SU-DHL-6 (cell line): ENCODE results near the gene TTC3.

Source experiments
- H2AFZ ChIP-seq: fragments of 200-600 bp; sonication (generic); 2 replicates; pipeline ENCODE4 v1.6.1; 2014; ENCODE audit warnings: low read depth, mild to moderate bottlenecking, moderate library complexity, mixed read lengths, antibody characterized with exemption, low read length; ENCODE audit not compliant: severe bottlenecking
- H3F3A ChIP-seq: fragments of 200-600 bp; shearing (Covaris generic); 2 replicates; pipeline ENCODE4 v1.6.0; 2016; ENCODE audit warnings: antibody characterized with exemption, mild to moderate bottlenecking; ENCODE audit not compliant: insufficient read depth
- H3K27ac ChIP-seq: fragments of 200-600 bp; sonication (generic); 2 replicates; pipeline ENCODE4 v1.5.1; 2016; ENCODE audit warnings: low read depth, mild to moderate bottlenecking, low read length, moderate library complexity, mixed read lengths
- H3K27me3 ChIP-seq: fragments of 200-600 bp; sonication (generic), shearing (Covaris generic); 2 replicates; pipeline ENCODE4 v1.6.0; 2014; ENCODE audit warnings: mild to moderate bottlenecking, low read length
- H3K36me3 ChIP-seq: fragments of 200-600 bp; sonication (generic); 2 replicates; pipeline ENCODE4 v1.6.1; 2014; ENCODE audit warnings: mild to moderate bottlenecking, low read length, mixed read lengths
- H3K4me2 ChIP-seq: fragments of 300-600, 200-600 bp; shearing (Covaris generic), sonication (generic); 2 replicates; pipeline ENCODE4 v1.6.0; 2014; ENCODE audit warnings: low read length, low read depth, mild to moderate bottlenecking; ENCODE audit not compliant: poor library complexity, severe bottlenecking
- H3K4me3 ChIP-seq: fragments of 200-600 bp; sonication (generic); 2 replicates; pipeline ENCODE4 v1.5.1; 2014; ENCODE audit warnings: antibody characterized with exemption, low read length, mild to moderate bottlenecking, mixed read lengths; ENCODE audit not compliant: insufficient read depth, poor library complexity, severe bottlenecking
- H3K79me2 ChIP-seq: fragments of 200-600 bp; sonication (generic); 2 replicates; pipeline ENCODE4 v1.6.1; 2014; ENCODE audit warnings: mild to moderate bottlenecking, low read length, moderate library complexity; ENCODE audit not compliant: insufficient read depth
- H3K9ac ChIP-seq: fragments of 200-600 bp; sonication (generic); 2 replicates; pipeline ENCODE4 v1.7.0; 2014; ENCODE audit warnings: mild to moderate bottlenecking, low read length
- H3K9me2 ChIP-seq: fragments of 200-600 bp; sonication (generic); replicated peaks from 2 replicates; pipeline ENCODE4 v1.6.1; 2014; ENCODE audit warnings: low read length; ENCODE audit not compliant: insufficient read depth
- H3K9me3 ChIP-seq: fragments of 200-600 bp; sonication (generic); 2 replicates; pipeline ENCODE4 v1.6.1; 2014; ENCODE audit warnings: low read length, mixed read lengths; ENCODE audit not compliant: insufficient read depth
- H4K20me1 ChIP-seq: fragments of 200-600 bp; sonication (generic); 2 replicates; pipeline ENCODE4 v1.6.1; 2014; ENCODE audit warnings: low read depth, mild to moderate bottlenecking, antibody characterized with exemption, low read length, moderate library complexity, mixed read lengths
- CTCF ChIP-seq: fragments of 200-600 bp; sonication (generic); IDR thresholded peaks from one replicate; pipeline ENCODE4 v1.5.1; 2017; ENCODE audit warnings: antibody characterized with exemption, mild to moderate bottlenecking, low read length, moderate library complexity; ENCODE audit not compliant: insufficient read depth, poor library complexity, severe bottlenecking
- EZH2phosphoT487 ChIP-seq: fragments of 200-600 bp; sonication (generic), shearing (Covaris generic); conservative IDR thresholded peaks from 2 replicates; pipeline ENCODE4 v1.6.1; 2018; ENCODE audit warnings: mild to moderate bottlenecking, antibody characterized with exemption, low read length, moderate library complexity, mixed read lengths

The TTC3 gene

GRCh38 chr21:37057614-37058013 lies 15.4 kb upstream of the TTC3 start:
- no peak overlapping the region for H3K9ac ChIP-seq
- H3F3A ChIP-seq, result no peaks in the 10 kb centered on the region
- H3K4me3 ChIP-seq, result no peak overlapping the region
- H3K79me2 ChIP-seq, result no peaks in the 10 kb centered on the region
- no peaks in the 10 kb centered on the region for H4K20me1 ChIP-seq
- H3K9me2 ChIP-seq, result no peaks in the 10 kb centered on the region
- H2AFZ ChIP-seq, result no peak overlapping the region
- no peaks in the 10 kb centered on the region for H3K27me3 ChIP-seq
- H3K9me3 ChIP-seq, result no peaks in the 10 kb centered on the region
- H3K4me2 ChIP-seq, result no peak overlapping the region
- H3K36me3 ChIP-seq, result no peaks in the 10 kb centered on the region
- no peak overlapping the region for H3K27ac ChIP-seq
- TF ChIP-seq EZH2phosphoT487, result no peak
- TF ChIP-seq CTCF, result no peak

GRCh38 chr21:37058261-37058660 lies 14.8 kb upstream of the TTC3 start:
- H3K9ac ChIP-seq, result no peak overlapping the region
- H3K4me2 ChIP-seq, result no peak overlapping the region
- TF ChIP-seq EZH2phosphoT487 (no peak), CTCF (no peak)
- H3K36me3 ChIP-seq, result no peaks in the 10 kb centered on the region
- no peaks in the 10 kb centered on the region for H4K20me1 ChIP-seq
- H3K9me2 ChIP-seq, result no peaks in the 10 kb centered on the region
- H3K27me3 ChIP-seq, result no peaks in the 10 kb centered on the region
- no peak overlapping the region for H3K4me3 ChIP-seq
- no peaks in the 10 kb centered on the region for H3F3A ChIP-seq
- H2AFZ ChIP-seq, result no peak overlapping the region
- H3K9me3 ChIP-seq, result no peaks in the 10 kb centered on the region
- no peak overlapping the region for H3K27ac ChIP-seq
- no peaks in the 10 kb centered on the region for H3K79me2 ChIP-seq

- H4K20me1 ChIP-seq, result no peaks in the 10 kb centered on the region
- H3K27me3 ChIP-seq, result no peaks in the 10 kb centered on the region
- no peak for TF ChIP-seq EZH2phosphoT487
- TF ChIP-seq CTCF, result no peak
- H3K9me3 ChIP-seq, result no peaks in the 10 kb centered on the region
- no peaks in the 10 kb centered on the region for H3K9me2 ChIP-seq
- H3F3A ChIP-seq, result no peaks in the 10 kb centered on the region
- no peak overlapping the region for H3K4me2 ChIP-seq
- H3K79me2 ChIP-seq, result no peaks in the 10 kb centered on the region
- H3K36me3 ChIP-seq, result no peaks in the 10 kb centered on the region
- no peak overlapping the region for H3K27ac ChIP-seq
- H3K9ac ChIP-seq, result no peak overlapping the region
- H3K4me3 ChIP-seq, result no peak overlapping the region
- H2AFZ ChIP-seq, result no peak overlapping the region
Observed at GRCh38 chr21:37059181-37059580, 13.9 kb upstream of the TTC3 start.
